ENCODE data around the gene RAD52.
A peak's percentile ranks its signal among the peaks of the same experiment; 100 is the strongest.

The RAD52 gene

GRCh38 chr12:949453-950191 lies at the start of gene RAD52:
Gene RAD52 (minus strand): TSS chr12:949694. CDS start chr12:933058, 16,636 bp downstream.
- peak; percentile 99 for DNase-seq

GRCh38 chr12:998020-998874 lies 48.8 kb upstream of the RAD52 start:
- DNase-seq, result no peak

- DNase-seq, result no peak
Measured at GRCh38 chr12:997505-997904, 48.0 kb upstream of the RAD52 start.

- no peak for DNase-seq
Measured at GRCh38 chr12:996881-997280, 47.4 kb upstream of the RAD52 start.

- DNase-seq, result no peak
Measured at GRCh38 chr12:992647-993046, 43.2 kb upstream of the RAD52 start.

- DNase-seq, result no peak
Measured at GRCh38 chr12:991350-992333, 42.1 kb upstream of the RAD52 start.

GRCh38 chr12:990661-991349 lies 41.3 kb upstream of the RAD52 start, which contains the start of gene ERC1:
Gene ERC1 (plus strand): TSS chr12:991223. CDS start chr12:1027904, 36,681 bp downstream.
- peak; percentile 85 to 88 for DNase-seq

- peak; percentile 58 to 69 for DNase-seq
Measured at GRCh38 chr12:989751-990660, 40.5 kb upstream of the RAD52 start.

- DNase-seq, result no peak
Measured at GRCh38 chr12:989051-989450, 39.6 kb upstream of the RAD52 start.

GRCh38 chr12:988646-989045 lies 39.2 kb upstream of the RAD52 start:
- DNase-seq, result no peak

- no peak for DNase-seq
Measured at GRCh38 chr12:981961-982360, 32.5 kb upstream of the RAD52 start.

GRCh38 chr12:981176-981828 lies 31.8 kb upstream of the RAD52 start:
- no peak for DNase-seq

- no peak for DNase-seq
Measured at GRCh38 chr12:979349-979748, 29.9 kb upstream of the RAD52 start.

- no peak for DNase-seq
Measured at GRCh38 chr12:977156-977555, 27.7 kb upstream of the RAD52 start.

- DNase-seq, result no peak
Measured at GRCh38 chr12:976644-977043, 27.1 kb upstream of the RAD52 start.

GRCh38 chr12:974271-974862 lies 24.9 kb upstream of the RAD52 start:
- DNase-seq, result no peak

- no peak for DNase-seq
Measured at GRCh38 chr12:971991-972390, 22.5 kb upstream of the RAD52 start.

- no peak for DNase-seq
Measured at GRCh38 chr12:969821-970220, 20.3 kb upstream of the RAD52 start.

GRCh38 chr12:968545-968944 lies 19.1 kb upstream of the RAD52 start:
- DNase-seq, result no peak

- no peak for DNase-seq
Measured at GRCh38 chr12:967641-968040, 18.1 kb upstream of the RAD52 start.

All from stimulated activated CD4-positive, alpha-beta T cell treated with anti-CD3 and anti-CD28 coated beads, Interleukin-2, amount 100 ng/mL, for 24 hours (primary cell).